NCI-H345 treated with DMSO at 0.1 percent for 48 hours (cell line): ENCODE results near the gene ESPNL.
"Not testable (repeated sequence)": the region's sequence is repeated elsewhere in the genome, so short reads cannot be mapped to it uniquely, and the experiment has no call there.

ENCODE experiments used
- DNase-seq: peaks from one replicate; lab custom pipeline; 2025; ENCODE audit not compliant: unreplicated experiment; lab: John Stamatoyannopoulos, UW

ESPNL gene, protein sequence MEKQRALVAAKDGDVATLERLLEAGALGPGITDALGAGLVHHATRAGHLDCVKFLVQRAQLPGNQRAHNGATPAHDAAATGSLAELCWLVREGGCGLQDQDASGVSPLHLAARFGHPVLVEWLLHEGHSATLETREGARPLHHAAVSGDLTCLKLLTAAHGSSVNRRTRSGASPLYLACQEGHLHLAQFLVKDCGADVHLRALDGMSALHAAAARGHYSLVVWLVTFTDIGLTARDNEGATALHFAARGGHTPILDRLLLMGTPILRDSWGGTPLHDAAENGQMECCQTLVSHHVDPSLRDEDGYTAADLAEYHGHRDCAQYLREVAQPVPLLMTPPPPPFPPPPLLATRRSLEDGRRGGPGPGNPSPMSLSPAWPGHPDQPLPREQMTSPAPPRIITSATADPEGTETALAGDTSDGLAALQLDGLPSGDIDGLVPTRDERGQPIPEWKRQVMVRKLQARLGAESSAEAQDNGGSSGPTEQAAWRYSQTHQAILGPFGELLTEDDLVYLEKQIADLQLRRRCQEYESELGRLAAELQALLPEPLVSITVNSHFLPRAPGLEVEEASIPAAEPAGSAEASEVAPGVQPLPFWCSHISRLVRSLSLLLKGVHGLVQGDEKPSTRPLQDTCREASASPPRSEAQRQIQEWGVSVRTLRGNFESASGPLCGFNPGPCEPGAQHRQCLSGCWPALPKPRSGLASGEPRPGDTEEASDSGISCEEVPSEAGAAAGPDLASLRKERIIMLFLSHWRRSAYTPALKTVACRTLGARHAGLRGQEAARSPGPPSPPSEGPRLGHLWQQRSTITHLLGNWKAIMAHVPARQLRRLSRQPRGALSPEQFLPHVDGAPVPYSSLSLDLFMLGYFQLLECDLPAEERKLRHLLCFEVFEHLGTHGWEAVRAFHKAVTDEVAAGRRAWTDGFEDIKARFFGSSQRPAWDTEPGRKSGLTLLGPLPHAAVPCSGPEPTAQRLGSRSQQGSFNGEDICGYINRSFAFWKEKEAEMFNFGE

GRCh38 chr2:238100049-238100820 is at the start of gene ESPNL:
TSS of gene ESPNL (plus strand) at chr2:238100340. CDS start at chr2:238100420, 80 bp downstream.
- no peak for DNase-seq

- DNase-seq = no peak
Observed at GRCh38 chr2:238053191-238053776, 46.9 kb upstream of the ESPNL start.

DNA sequence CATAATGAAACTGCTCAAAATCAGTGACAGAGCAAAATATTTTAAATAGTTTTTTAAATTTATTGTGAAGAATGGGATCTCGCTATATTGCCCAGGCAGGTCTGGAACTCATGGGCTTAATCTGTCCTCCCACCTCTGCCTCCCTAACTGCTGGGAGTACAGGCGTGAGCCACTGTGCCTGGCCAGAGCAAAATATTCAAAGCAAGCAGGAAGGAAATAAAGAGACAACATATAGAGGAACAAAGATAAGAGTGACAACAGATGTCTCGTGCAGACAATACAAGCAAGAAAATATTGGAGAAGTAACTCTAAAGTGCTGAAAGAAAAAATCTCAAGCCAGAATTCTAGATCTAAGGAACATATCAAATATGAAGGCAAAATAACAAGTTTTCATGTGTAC is 44.3 kb upstream of the ESPNL start:
- no peak for DNase-seq

DNA sequence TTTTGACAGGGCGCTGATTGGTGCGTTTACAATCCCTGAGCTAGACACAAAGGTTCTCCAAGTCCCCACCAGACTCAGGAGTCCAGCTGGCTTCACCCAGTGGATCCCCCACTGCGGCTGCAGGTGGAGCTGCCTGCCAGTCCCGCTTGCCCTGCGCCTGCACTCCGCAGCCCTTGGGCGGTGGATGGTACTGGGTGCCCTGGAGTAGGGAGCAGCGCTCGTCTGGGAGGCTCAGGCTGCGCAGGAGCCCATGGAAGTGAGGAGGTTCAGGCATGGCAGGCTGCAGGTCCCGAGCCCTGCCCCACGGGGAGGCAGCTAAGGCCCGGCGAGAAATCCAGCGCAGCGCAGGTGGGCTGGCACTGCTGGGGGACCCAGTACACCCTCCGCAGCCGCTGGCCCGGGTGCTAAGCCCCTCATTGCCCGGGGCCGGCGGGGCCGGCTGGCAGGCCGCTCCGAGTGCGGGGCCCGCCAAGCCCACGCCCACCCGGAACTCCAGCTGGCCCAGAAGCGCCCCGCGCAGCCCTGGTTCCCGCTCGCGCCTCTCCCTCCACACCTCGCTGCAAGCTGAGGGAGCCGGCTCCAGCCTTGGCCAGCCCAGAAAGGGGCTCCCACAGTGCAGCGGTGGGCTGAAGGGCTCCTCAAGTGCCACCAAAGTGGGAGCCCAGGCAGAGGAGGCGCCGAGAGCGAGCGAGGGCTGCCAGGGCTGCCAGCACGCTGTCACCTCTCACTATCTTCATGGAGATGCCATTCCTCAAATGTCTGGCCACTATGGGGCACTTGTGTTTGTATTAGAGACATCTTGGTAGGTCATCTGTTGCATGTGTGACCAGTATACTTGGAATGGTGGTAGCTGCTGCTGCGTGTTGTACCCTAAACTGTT is 42.2 kb upstream of the ESPNL start:
- DNase-seq = not testable (repeated sequence)

- no peak for DNase-seq
Observed at GRCh38 chr2:238059505-238059904, 40.6 kb upstream of the ESPNL start.

DNA sequence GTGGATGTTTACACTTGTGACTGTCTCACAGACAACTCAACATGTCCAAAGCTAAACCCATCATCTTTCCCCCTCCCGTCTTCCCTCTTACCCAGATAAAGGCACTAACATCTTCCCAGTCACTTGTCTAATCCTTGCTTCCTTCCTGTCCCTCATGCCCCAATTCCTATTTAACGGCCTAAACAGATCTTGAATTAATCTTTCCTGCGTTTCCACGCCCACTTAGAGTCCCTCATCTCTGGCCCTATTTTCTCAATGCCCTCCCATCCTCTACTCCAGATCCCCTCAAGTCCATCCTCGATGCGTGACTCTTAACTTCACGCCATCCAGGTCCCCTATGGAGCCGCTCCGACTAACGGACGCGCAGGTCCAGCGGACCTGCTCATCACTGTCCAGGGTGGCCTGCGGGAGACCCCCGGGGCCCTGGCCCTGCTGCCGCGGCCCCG is 40.0 kb upstream of the ESPNL start:
- no peak for DNase-seq

DNA sequence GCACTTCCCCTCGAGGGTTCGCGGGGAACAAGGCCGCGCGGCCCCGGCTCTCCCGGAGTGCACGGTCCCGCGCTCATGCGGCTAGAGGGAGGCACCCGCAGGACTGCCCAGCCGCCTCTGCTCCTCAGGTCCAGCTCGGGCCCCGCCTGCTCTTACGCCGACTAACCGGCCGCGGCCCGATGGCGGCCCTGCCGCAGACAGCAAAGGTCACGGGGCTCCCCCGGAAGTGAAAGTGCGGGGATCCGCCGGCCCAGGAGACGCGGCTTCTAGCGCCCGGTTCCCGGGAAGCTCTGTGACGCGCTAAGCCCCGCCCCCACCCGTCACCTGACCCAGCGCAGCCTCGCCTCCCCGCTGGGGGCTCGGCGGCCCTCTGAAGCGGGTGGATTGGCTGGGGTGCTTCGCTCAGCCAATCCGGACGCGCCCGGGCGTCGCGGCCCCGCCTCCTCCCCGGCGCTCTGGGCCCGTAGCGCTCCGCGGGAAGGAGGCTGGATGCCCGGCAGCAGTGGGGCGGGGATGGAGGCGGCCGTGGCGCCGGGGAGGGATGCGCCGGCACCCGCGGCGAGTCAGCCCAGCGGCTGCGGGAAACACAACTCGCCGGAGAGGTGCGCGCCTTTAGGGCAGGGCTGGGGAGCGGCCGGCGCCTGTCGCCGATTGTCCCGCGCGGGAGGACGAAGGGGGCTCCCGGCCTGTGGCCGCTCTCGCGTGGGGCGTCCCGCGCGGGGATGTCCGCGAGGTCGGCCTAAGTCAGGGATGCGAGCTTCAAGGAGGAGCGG is 39.4 kb upstream of the ESPNL start, which contains the start of gene SCLY:
TSS of gene SCLY (plus strand) at position 460 of the 773 bp plus-strand sequence. CDS start at position 514, 54 bp downstream.
- DNase-seq = peak; percentile 94

DNA sequence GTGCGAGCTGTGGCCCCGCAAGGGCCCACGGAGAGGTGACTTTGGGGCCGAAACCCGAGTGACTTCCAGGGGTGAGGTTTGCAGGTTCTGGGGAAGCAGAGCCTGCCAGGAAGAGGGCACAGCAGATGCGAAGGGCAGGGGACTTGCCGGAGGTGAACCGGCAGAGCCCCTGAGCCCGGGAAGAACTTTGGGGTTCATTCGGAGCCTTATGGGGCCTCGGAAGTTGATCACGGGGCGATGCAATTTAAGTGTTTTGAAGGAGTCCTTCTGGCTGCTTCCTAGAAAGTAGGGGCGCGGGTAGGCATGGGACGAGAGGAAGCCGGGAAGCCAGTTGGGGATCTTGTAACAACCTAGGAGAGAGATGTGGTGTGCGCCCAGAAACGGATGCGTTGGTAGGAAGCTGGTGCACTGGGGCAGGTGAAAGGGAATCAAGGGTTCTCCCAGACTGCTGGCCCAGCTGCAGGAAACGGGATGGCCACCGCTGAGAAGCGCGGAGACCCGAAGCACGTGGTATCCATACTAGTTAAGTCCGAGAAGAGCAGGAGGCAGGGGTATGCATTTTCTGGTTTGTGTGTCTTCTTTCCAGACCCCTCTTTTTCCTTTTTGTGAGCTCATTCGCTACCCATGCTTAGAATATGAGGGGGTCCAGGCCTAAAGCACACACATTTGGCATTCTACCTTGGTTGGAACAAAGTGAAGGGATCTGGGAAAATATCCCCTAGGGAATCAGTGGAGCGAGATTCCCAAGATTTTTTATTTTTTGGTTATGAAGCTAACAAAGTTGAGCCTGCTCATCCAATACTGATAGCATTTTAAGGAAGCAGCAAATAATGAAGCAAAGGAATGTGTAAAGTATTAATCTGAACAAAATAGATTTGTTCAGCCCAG is 38.6 kb upstream of the ESPNL start:
- DNase-seq = peak; percentile 15

- DNase-seq = no peak
Observed at GRCh38 chr2:238063414-238064189, 36.5 kb upstream of the ESPNL start.

- DNase-seq = no peak
Observed at GRCh38 chr2:238064376-238064775, 35.8 kb upstream of the ESPNL start.

- no peak for DNase-seq
Observed at GRCh38 chr2:238065071-238065846, 34.9 kb upstream of the ESPNL start.

DNA sequence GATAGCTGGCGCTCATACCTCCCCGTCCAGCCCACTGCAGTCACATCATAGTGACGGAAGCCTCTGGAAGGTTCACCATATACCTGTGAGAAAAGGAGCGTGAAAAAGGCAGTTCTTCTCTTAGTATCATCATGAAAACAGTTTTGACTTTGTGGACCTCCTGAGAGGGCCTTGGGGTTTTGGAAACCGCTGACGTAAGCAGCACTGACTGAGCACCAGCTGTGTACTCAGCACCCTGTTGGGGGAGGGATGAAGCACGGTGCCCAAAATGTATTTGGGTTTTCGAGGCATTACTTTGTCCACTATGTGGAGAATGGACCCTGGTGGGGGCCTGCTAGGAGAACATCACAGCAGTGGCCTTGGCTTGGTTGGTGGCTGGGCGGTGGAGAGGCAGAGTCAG is 33.9 kb upstream of the ESPNL start:
- no peak for DNase-seq

GRCh38 chr2:238066718-238067117 is 33.4 kb upstream of the ESPNL start:
- DNase-seq = not testable (repeated sequence)

DNA sequence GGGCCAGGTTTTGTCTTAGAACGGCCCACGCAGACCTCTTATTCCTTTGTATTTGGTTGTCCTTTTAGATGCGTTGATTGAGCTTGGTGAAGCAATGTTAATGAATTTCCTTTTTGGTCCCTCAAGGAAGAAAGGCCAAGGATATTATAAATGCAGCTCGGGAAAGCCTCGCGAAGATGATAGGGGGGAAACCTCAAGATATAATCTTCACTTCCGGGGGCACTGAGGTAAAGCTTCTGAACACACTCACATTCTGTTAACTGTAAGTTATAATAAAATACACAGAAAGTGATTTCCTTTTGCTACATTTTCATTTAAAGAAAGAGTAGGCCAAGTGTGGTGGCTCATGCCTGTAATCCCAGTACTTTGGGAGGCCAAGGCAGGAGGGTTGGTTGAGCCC is 32.2 kb upstream of the ESPNL start:
- DNase-seq = no peak

DNA sequence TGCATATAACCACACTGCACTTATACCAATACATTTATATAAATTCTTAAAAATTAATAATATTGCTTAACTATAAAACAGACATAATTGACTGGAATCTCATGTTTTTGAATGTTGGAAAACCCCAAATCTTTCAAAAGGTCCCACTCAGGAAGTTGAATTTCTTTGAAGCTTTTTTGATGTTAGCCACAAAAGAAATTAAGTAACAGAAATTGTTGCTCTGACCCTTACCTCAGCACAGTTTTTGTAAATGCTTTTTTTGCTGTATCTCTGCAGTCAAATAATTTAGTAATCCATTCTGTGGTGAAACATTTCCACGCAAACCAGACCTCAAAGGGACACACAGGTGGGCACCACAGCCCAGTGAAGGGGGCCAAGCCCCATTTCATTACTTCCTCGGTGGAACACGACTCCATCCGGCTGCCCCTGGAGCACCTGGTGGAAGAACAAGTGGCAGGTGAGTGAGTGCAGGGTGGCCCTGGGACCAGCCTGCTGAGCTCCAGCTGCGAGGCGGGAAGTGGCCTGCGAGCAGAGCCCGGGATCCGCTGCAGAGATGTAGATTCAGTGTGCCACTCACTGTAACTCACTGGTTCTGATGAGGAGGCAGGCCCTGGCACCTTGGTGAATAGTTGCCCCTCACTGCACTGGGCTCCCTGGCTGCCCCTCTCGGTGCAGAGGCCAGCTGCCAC is 31.0 kb upstream of the ESPNL start:
- no peak for DNase-seq

DNA sequence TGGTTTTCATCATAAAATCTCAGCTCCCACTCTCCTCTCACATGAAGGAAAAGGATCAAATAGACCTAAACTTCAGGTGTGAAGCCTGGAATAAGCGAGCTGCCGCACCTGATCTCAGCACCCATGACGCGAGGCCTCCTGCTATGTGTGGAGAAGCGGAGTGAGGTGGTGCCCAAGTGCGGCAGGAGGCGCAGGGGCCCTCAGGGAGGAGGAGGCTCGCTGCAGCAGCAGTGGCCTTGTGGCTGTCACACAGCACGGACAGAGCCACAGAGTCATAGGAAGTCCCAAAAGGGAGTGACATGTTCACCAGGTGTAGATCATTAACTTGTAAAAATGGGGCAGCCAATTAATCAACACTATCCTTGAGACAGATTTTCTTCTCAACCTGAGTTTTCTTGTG is 30.3 kb upstream of the ESPNL start:
- DNase-seq = no peak
